ENCODE data around the gene ASIC4. TPM values are rescaled to one million over a fixed set of nuclear protein-coding genes. Genes with fewer than 3 reads are reported as not detected.

Gene ASIC4
- total and polyA plus RNA-seq, 12 donors = 0.15 to 0.43 (median 0.20) TPM; not detected in 7

DNA sequence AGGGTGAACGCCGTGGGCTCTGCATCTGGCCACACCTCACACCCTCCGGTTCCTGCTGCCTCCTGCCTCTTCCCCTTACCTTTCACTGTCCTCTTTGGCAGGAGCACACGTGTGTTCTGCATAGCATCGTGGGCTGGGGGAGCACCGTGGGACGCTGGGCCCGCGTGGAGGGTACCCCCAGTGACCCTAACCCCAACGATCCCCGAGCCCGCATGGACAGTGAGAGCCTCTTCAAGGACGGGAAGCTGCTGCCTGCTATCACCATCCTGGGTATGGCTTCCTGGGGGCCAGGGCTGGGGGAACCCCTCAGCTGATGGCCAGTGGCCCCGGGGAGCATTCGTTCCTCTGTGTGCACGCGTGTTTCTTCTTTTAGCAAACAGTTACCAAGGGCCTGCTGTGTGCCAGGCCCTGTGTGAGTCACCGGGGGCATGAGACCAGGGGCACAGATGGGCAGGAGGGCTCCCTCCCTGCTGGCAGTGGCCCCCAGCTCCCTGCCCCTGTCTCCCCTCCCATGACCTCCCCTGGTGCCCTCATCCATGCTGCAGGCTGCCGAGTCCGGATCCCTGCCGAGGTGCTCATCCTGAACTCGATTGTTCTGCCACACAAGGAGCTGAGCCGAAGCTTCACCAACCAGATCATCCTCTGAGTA, 8.0 kb upstream of the ASIC4 start:
- peaks cover 0 to 37% (median 20%) of the 10 kb centered on the region in 9 donors for H3K4me1 ChIP-seq
- peaks cover 0 to 60% (median 31%) of the 10 kb centered on the region in 9 donors for H3K36me3 ChIP-seq
- DNase-seq = no peak
- no peaks in the 10 kb centered on the region for H3K9me3 ChIP-seq
- 88% methylated on average over 23 of the region's 23 CpGs for WGBS, 2 donors
- no peak for ATAC-seq
- TF ChIP-seq CTCF (IDR thresholded peaks at IDR 0.05) = no peak
- intact Hi-C loops (cut with DNase I) = no loop called here
- H3K27me3 ChIP-seq = peaks cover 0 to 26% (median 12%) of the 10 kb centered on the region in 7 donors
- no peak overlapping the region for H3K4me3 ChIP-seq
- no peak overlapping the region for H3K27ac ChIP-seq

GRCh38 chr2:219506802-219507526, 7.3 kb upstream of the ASIC4 start:
- Histone ChIP-seq H3K36me3 (peaks cover 0 to 56% (median 31%) of the 10 kb centered on the region in 9 donors), H3K4me1 (peaks cover 0 to 37% (median 20%) of the 10 kb centered on the region in 9 donors), H3K9me3 (no peaks in the 10 kb centered on the region), H3K27me3 (peaks cover 0 to 33% (median 18%) of the 10 kb centered on the region in 7 donors), H3K4me3 (no peak overlapping the region), H3K27ac (no peak overlapping the region)
- DNase-seq (no peak), ATAC-seq (no peak)
- no peak for TF ChIP-seq CTCF (IDR thresholded peaks at IDR 0.05)
- intact Hi-C loops (cut with DNase I) = no loop called here
- WGBS, 2 donors = 76 to 80% methylated on average over 17 of the region's 17 CpGs

DNA sequence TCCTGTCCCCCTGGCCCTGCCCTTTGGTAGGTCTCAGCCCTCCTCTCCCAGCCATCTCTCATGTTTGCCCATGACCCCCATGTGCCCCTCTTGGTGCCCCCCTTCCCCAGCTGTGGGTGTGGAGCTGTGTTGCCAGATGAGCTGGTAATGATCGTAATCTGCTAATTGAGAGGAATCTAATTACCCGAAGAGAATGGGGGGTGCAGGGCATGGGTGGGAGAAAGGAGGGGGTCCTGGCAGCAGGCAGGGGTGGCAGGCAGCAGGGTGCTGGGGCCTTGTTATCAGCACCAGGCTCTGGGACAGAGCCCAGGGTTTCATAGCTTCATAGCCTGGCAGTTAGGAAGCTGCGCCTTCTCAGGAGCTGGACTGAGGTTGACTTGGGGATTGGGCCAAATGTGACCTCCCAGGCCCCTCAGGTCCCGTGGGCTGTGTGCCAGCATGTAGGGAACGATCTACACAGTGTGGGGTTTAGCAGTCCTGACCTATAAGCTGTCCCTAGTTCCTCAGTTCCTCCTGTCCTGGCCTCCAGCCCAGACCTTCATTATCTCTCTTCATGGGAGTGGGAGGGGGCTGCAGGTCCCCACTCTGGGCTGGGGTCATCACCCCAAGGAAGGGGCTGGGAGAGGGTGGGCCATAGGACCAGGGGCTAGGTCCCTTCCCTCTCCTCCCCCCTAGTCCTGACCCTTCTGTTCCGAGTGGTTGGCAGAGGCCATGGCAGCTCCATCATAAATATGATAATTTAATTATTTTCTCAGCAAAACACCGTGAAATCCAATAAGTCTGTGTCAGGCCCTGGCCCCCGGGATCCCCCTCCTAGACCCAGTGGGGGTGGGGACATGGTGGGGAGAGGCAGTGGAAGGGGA, 6.5 kb upstream of the ASIC4 start:
- H3K4me3 ChIP-seq = no peak overlapping the region
- H3K4me1 ChIP-seq = peaks cover 0 to 45% (median 20%) of the 10 kb centered on the region in 9 donors
- no peak overlapping the region for H3K27ac ChIP-seq
- H3K36me3 ChIP-seq = peaks cover 0 to 47% (median 31%) of the 10 kb centered on the region in 9 donors
- WGBS, 2 donors = 42 to 51% methylated on average over 8 of the region's 8 CpGs
- peaks cover 0 to 42% (median 27%) of the 10 kb centered on the region in 7 donors for H3K27me3 ChIP-seq
- no peak for TF ChIP-seq CTCF (IDR thresholded peaks at IDR 0.05)
- DNase-seq (no peak), ATAC-seq (peak in 6 of 8 donors; percentile 22 to 51 (median 32))
- no peaks in the 10 kb centered on the region for H3K9me3 ChIP-seq
- intact Hi-C loops (cut with DNase I) = no loop called here

DNA sequence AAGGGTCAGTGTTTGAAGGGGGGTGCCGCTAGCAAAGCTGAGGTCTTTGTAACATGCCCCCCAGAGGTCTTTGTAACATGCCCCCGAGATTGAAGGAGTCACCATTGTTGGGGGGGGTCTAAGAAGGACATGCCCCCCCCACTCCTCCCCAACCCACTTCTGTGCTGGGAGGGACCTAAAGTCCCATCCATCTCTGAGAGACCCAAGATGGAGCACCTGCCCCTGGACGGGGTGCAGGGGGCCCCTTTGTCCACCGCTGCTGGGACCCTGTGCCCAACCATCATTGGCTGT, 5.9 kb upstream of the ASIC4 start:
- no peak overlapping the region for H3K27ac ChIP-seq
- intact Hi-C loops (cut with DNase I) = no loop called here

More for the DNA sequence above, 5.9 kb upstream of the ASIC4 start:
- 61 to 62% methylated on average over 4 of the region's 4 CpGs for WGBS, 2 donors
- Histone ChIP-seq H3K4me3 (no peak overlapping the region), H3K9me3 (no peaks in the 10 kb centered on the region), H3K36me3 (peaks cover 0 to 42% (median 30%) of the 10 kb centered on the region in 9 donors), H3K4me1 (peaks cover 0 to 46% (median 20%) of the 10 kb centered on the region in 9 donors), H3K27me3 (peaks cover 0 to 47% (median 33%) of the 10 kb centered on the region in 7 donors)
- DNase-seq (no peak), ATAC-seq (no peak)
- TF ChIP-seq CTCF (IDR thresholded peaks at IDR 0.05) = no peak
